ENCODE results near the gene TAGLN3.

DNA sequence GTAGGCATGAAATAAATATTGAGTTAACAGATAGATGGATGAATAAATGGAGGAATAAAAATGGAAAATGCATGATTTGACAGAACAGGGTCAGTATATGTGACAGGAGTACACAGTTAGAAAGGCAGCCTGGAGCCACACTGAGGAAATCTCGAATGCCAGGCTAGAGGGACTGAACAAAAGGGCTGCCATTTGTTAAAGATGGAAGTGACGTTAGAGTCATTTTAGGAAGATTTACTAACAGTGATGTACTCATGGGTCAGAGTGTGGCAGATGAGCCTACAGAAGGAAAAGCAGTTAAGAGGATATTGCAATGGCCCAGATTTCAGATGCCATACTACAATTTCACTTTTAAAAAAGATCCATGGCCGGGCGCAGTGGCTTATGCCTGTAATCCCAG is 28.4 kb downstream of the TAGLN3 start:
- no peak for TF ChIP-seq TCF4 (CRISPR knock-in tag; IDR thresholded peaks at IDR 0.05; ENCODE audit: borderline replicate concordance)
- TF ChIP-seq ARNTL (CRISPR knock-in tag; IDR thresholded peaks at IDR 0.05; ENCODE audit: borderline replicate concordance, low read depth), result no peak
- no peak for TF ChIP-seq RARB (CRISPR knock-in tag; IDR thresholded peaks at IDR 0.05)
- TF ChIP-seq, protein P1, sequence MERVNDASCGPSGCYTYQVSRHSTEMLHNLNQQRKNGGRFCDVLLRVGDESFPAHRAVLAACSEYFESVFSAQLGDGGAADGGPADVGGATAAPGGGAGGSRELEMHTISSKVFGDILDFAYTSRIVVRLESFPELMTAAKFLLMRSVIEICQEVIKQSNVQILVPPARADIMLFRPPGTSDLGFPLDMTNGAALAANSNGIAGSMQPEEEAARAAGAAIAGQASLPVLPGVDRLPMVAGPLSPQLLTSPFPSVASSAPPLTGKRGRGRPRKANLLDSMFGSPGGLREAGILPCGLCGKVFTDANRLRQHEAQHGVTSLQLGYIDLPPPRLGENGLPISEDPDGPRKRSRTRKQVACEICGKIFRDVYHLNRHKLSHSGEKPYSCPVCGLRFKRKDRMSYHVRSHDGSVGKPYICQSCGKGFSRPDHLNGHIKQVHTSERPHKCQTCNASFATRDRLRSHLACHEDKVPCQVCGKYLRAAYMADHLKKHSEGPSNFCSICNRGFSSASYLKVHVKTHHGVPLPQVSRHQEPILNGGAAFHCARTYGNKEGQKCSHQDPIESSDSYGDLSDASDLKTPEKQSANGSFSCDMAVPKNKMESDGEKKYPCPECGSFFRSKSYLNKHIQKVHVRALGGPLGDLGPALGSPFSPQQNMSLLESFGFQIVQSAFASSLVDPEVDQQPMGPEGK (CRISPR knock-in tag; IDR thresholded peaks at IDR 0.05; ENCODE audit: borderline replicate concordance), result no peak
- TF ChIP-seq, protein P2, sequence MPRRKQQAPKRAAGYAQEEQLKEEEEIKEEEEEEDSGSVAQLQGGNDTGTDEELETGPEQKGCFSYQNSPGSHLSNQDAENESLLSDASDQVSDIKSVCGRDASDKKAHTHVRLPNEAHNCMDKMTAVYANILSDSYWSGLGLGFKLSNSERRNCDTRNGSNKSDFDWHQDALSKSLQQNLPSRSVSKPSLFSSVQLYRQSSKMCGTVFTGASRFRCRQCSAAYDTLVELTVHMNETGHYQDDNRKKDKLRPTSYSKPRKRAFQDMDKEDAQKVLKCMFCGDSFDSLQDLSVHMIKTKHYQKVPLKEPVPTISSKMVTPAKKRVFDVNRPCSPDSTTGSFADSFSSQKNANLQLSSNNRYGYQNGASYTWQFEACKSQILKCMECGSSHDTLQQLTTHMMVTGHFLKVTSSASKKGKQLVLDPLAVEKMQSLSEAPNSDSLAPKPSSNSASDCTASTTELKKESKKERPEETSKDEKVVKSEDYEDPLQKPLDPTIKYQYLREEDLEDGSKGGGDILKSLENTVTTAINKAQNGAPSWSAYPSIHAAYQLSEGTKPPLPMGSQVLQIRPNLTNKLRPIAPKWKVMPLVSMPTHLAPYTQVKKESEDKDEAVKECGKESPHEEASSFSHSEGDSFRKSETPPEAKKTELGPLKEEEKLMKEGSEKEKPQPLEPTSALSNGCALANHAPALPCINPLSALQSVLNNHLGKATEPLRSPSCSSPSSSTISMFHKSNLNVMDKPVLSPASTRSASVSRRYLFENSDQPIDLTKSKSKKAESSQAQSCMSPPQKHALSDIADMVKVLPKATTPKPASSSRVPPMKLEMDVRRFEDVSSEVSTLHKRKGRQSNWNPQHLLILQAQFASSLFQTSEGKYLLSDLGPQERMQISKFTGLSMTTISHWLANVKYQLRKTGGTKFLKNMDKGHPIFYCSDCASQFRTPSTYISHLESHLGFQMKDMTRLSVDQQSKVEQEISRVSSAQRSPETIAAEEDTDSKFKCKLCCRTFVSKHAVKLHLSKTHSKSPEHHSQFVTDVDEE (CRISPR knock-in tag; IDR thresholded peaks at IDR 0.05), result no peak
- no peak for TF ChIP-seq ZNF565 (CRISPR knock-in tag; conservative IDR thresholded peaks at IDR 0.05; ENCODE audit: low read depth)
- no peak for TF ChIP-seq ZC3H10 (CRISPR knock-in tag; IDR thresholded peaks at IDR 0.05)
- no peak for TF ChIP-seq BACH2 (CRISPR knock-in tag; IDR thresholded peaks at IDR 0.05; ENCODE audit: borderline replicate concordance)
- TF ChIP-seq ISL1 (CRISPR knock-in tag; IDR thresholded peaks at IDR 0.05), result no peak
- TF ChIP-seq ZFP3 (CRISPR knock-in tag; IDR thresholded peaks at IDR 0.05), result no peak
- no peak for TF ChIP-seq POU6F1 (CRISPR knock-in tag; IDR thresholded peaks at IDR 0.05; ENCODE audit: borderline replicate concordance, low read depth)

Data from SK-N-SH treated with all-trans-retinoic acid at 6 μM for 48 hours (cell line).